Activated CD8-positive, alpha-beta memory T cell treated with anti-CD3 and anti-CD28 coated beads, Interleukin-2, amount 50 U/mL, for 1 hour (primary cell): Measurements from ENCODE around the gene NXN.
"Not testable (repeated sequence)": the region's sequence is repeated elsewhere in the genome, so short reads cannot be mapped to it uniquely, and the experiment has no call there.

ENCODE experiments used
- DNase-seq: peaks from one replicate; pipeline ENCODE4 v3.0.0-alpha.2; 2020; ENCODE audit errors: extremely low read depth

NXN gene

GRCh38 chr17:862582-862981 lies 117.0 kb downstream of the NXN start:
- no peak for DNase-seq

GRCh38 chr17:861364-861763 lies 118.2 kb downstream of the NXN start:
- DNase-seq = no peak

GRCh38 chr17:860805-861204 lies 118.8 kb downstream of the NXN start:
- DNase-seq = no peak

- no peak for DNase-seq
These were observed 119.8 kb downstream of the NXN start for GRCh38 chr17:859824-860195.

- DNase-seq = no peak
These were observed 120.3 kb downstream of the NXN start for GRCh38 chr17:859061-859823.

GRCh38 chr17:856149-856548 lies 123.4 kb downstream of the NXN start:
- DNase-seq = no peak

- no peak for DNase-seq
These were observed 124.0 kb downstream of the NXN start for GRCh38 chr17:855569-855968.

GRCh38 chr17:852850-853249 lies 126.7 kb downstream of the NXN start:
- DNase-seq = not testable (repeated sequence)

- no peak for DNase-seq
These were observed 127.2 kb downstream of the NXN start for GRCh38 chr17:852349-852748.

GRCh38 chr17:851924-852323 lies 127.7 kb downstream of the NXN start:
- DNase-seq = no peak

- DNase-seq = no peak
These were observed 128.5 kb downstream of the NXN start for GRCh38 chr17:850851-851763.

GRCh38 chr17:850086-850850 lies 129.3 kb downstream of the NXN start:
- no peak for DNase-seq

GRCh38 chr17:848402-848801 lies 131.2 kb downstream of the NXN start:
- DNase-seq = no peak

GRCh38 chr17:846901-847843 lies 132.4 kb downstream of the NXN start:
- DNase-seq = no peak

GRCh38 chr17:841313-841712 lies 138.3 kb downstream of the NXN start:
- DNase-seq = no peak

GRCh38 chr17:838486-838885 lies 141.1 kb downstream of the NXN start:
- no peak for DNase-seq

- DNase-seq = no peak
These were observed 143.4 kb downstream of the NXN start for GRCh38 chr17:836151-836550.

- DNase-seq = not testable (repeated sequence)
These were observed 143.9 kb downstream of the NXN start for GRCh38 chr17:835721-836120.

- DNase-seq = no peak
These were observed 144.3 kb downstream of the NXN start for GRCh38 chr17:835263-835662.

GRCh38 chr17:834136-834535 lies 145.4 kb downstream of the NXN start:
- DNase-seq = no peak

GRCh38 chr17:830950-831349 lies 148.6 kb downstream of the NXN start:
- DNase-seq = no peak
